Ovary (tissue), 9 donors: ENCODE measurements around the gene COG3. TPM values are rescaled to one million over a fixed set of nuclear protein-coding genes. Genes with fewer than 3 reads are reported as not detected.

Experiments
- DNase-seq, 5 donors: peaks; one replicate each; pipeline ENCODE4 v3.0.0-alpha.2; 2019 to 2020
- H3K27ac ChIP-seq, 2 donors: fragments of 200-600 bp; one replicate each; pipeline versions ENCODE4 v1.5.1 to v1.8.0; 2019 to 2022
- H3K27me3 ChIP-seq: fragments of 200-600 bp; one replicate; pipeline ENCODE4 v1.8.0; 2022
- H3K36me3 ChIP-seq: fragments of 200-600 bp; sonication (generic); one replicate; pipeline ENCODE4 v1.5.1; 2019
- H3K4me1 ChIP-seq: one replicate; pipeline ENCODE4 v1.8.1; 2013; ENCODE audit warnings: mild to moderate bottlenecking, moderate library complexity; ENCODE audit not compliant: insufficient read depth
- H3K4me3 ChIP-seq: fragments of 200-600 bp; sonication (generic); one replicate; pipeline ENCODE4 v1.5.1; 2017
- H3K9me3 ChIP-seq, 2 donors: fragments of 200-600 bp in 1 of 2; sonication (generic) in 1 of 2; one replicate each; pipeline versions ENCODE4 v1.5.1 to v1.8.1; 2013 to 2019; ENCODE audit warnings: mild to moderate bottlenecking in 1 of 2, moderate library complexity in 1 of 2
- EP300 ChIP-seq: sonication (generic); formaldehyde crosslinking; IDR thresholded peaks from one replicate; pipeline ENCODE4 v1.6.1; 2017; ENCODE audit warnings: antibody characterized with exemption
- POLR2A ChIP-seq: fragments of 450-650 bp; IDR thresholded peaks from one replicate; pipeline ENCODE4 v1.6.1; 2017; ENCODE audit warnings: antibody characterized with exemption, mild to moderate bottlenecking, moderate library complexity
- WGBS, 3 donors: extraction: QIAGEN DNeasy Blood & Tissue Kit in 1 of 3; methylation state at CpG; one replicate each; pipeline versions ENCODE4 v1.1.5 to v1.1.7; 2013 to 2017; 5-methylcytosine and 5-hydroxymethylcytosine counted together
- intact Hi-C, 4 donors: fragments of 100-400 bp; cut with DNase I; formaldehyde crosslinking; loops; one replicate each; pipeline versions ENCODE4 v1.11.0 to v1.15.1; 2022 to 2023
- polyA plus RNA-seq, 2 donors: library from polyadenylated mRNA; stranded (reverse); fragments of 200-250 nt in 1 of 2; fragments of 350-450 nt in 1 of 2; fragmentation: Illumina TruSeq in 1 of 2; extraction: RNeasy Lipid Tissue Mini Kit (QIAGEN cat#74804) in 1 of 2; gene quantifications; one replicate each; pipeline ENCODE4 v1.2.3, GENCODE V29; 2013 to 2014
- total RNA-seq, 7 donors: library from RNA; depleted of rRNA in 2 of 7; stranded (reverse); fragments of >200 nt in 2 of 7; fragmentation: NEBNext Ultra II Directional in 3 of 7; extraction: Animal tissue kit (Norgen Biotek cat#: 25700) in 3 of 7; gene quantifications; one replicate each; pipeline versions ENCODE4 v1.1.0 to v1.2.4, GENCODE V29; 2016 to 2023
- TF ChIP-seq, protein P1 (sequence below), 3 donors: fragments of 450-650 bp in 2 of 3; fragments of 200-600 bp in 1 of 3; IDR thresholded peaks; one replicate each; pipeline versions ENCODE4 v1.5.1 to v1.8.0; 2016 to 2022; ENCODE audit warnings: antibody characterized with exemption in 3 of 3, mild to moderate bottlenecking in 1 of 3
- donor health status: DM: no; HTN: no; CAD: no; lungs with moderate emphysema.
- donor health status: DM: no; HTN: no; CAD: no.
- donor health status: Bipolar disorder and iron deficiency.
- donor health status: DM: yes; HTN: yes; CAD: no.
- donor health status: DM: no; HTN: no; CAD: no.
- donor health status: DM: yes; HTN: yes; CAD: no.

The COG3 gene
- total and polyA plus RNA-seq, 9 donors, result 17.1 to 37.3 (median 26.9) TPM

DNA sequence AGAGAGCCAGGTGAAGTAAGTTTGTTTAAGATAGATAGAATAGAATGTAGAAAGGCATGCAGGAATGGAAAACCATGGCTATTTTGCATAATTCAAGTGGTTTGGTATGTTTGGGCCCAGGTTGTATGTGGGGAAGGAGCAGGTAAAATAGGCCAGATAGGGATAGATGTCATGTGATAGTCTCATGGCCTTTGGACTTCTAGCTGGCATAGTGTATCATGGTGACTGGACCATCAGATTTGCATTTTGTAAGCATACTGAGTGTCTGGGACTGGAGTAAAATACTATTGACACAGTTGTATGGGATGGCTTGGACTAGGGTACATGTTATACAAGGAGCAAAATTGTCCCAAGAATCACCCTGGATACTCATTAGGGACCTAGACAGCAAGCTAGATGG, 38.9 kb downstream of the COG3 start:
- intact Hi-C loops, result no loop called here
- H3K27me3 ChIP-seq, result no peaks in the 10 kb centered on the region
- no peak overlapping the region for H3K27ac ChIP-seq
- TF ChIP-seq EP300, result no peak
- TF ChIP-seq, protein P1, sequence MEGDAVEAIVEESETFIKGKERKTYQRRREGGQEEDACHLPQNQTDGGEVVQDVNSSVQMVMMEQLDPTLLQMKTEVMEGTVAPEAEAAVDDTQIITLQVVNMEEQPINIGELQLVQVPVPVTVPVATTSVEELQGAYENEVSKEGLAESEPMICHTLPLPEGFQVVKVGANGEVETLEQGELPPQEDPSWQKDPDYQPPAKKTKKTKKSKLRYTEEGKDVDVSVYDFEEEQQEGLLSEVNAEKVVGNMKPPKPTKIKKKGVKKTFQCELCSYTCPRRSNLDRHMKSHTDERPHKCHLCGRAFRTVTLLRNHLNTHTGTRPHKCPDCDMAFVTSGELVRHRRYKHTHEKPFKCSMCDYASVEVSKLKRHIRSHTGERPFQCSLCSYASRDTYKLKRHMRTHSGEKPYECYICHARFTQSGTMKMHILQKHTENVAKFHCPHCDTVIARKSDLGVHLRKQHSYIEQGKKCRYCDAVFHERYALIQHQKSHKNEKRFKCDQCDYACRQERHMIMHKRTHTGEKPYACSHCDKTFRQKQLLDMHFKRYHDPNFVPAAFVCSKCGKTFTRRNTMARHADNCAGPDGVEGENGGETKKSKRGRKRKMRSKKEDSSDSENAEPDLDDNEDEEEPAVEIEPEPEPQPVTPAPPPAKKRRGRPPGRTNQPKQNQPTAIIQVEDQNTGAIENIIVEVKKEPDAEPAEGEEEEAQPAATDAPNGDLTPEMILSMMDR (IDR thresholded peaks at IDR 0.05), result no peak
- no peak for TF ChIP-seq POLR2A
- no peak overlapping the region for H3K4me3 ChIP-seq
- H3K4me1 ChIP-seq, result no peaks in the 10 kb centered on the region
- DNase-seq, result no peak
- no peaks in the 10 kb centered on the region for H3K36me3 ChIP-seq
- H3K9me3 ChIP-seq, result no peaks in the 10 kb centered on the region

DNA sequence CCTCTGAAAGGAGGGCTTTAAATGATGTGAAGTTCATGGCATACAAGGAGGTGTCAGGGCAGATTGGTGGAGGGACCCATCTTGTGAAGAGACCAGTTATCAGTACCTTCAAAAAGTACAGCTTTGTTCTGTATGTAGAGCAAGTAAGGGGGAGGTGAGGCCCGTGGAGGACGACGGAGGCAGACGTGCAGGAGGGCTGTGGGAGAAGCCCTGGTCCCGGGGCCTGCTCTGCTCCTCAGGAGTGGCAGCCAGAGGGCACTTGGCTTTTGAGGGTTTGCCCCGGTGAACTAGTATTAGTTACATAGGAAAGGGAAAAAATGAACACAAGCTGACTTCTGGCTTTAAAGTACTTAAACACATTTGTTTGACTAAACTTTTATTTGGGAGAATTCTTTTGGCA, 42.1 kb downstream of the COG3 start:
- TF ChIP-seq EP300 (no peak), POLR2A (no peak)
- TF ChIP-seq, protein P1 (IDR thresholded peaks at IDR 0.05), result no peak
- no peaks in the 10 kb centered on the region for H3K9me3 ChIP-seq
- DNase-seq, result no peak
- intact Hi-C loops, result no loop called here
- 65 to 72% (median 68%) methylated on average over 6 of the region's 6 CpGs for WGBS, 3 donors
- H3K4me3 ChIP-seq, result no peak overlapping the region
- no peaks in the 10 kb centered on the region for H3K36me3 ChIP-seq
- H3K27me3 ChIP-seq, result no peaks in the 10 kb centered on the region
- no peak overlapping the region for H3K27ac ChIP-seq
- no peaks in the 10 kb centered on the region for H3K4me1 ChIP-seq

DNA sequence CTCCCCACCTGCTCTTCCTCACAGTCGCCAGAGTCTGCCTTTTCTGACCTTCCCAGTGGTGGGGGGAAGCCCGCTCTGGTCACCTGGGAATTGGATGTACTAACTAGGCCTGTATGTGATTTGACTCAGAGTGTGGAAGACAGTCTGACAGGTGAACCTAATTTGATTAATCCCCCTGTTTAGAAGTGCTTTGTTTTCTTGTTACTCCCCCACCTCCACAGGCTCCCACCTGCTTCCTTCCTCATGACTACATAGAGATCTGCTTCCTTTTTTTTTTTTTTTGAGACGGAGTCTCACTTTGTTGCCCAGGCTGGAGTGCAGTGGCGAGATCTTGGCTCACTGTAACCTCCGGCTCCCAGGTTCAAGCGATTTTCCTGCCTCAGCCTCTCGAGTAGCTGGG, 44.0 kb downstream of the COG3 start:
- Histone ChIP-seq H3K36me3 (no peaks in the 10 kb centered on the region), H3K9me3 (no peaks in the 10 kb centered on the region), H3K4me3 (no peak overlapping the region), H3K27ac (no peak overlapping the region), H3K4me1 (no peaks in the 10 kb centered on the region), H3K27me3 (no peaks in the 10 kb centered on the region)
- no peak for DNase-seq
- 84 to 91% (median 85%) methylated on average over 7 of the region's 7 CpGs for WGBS, 3 donors
- intact Hi-C loops, result no loop called here
- TF ChIP-seq, protein P1 (IDR thresholded peaks at IDR 0.05), result no peak
- TF ChIP-seq POLR2A (no peak), EP300 (no peak)

DNA sequence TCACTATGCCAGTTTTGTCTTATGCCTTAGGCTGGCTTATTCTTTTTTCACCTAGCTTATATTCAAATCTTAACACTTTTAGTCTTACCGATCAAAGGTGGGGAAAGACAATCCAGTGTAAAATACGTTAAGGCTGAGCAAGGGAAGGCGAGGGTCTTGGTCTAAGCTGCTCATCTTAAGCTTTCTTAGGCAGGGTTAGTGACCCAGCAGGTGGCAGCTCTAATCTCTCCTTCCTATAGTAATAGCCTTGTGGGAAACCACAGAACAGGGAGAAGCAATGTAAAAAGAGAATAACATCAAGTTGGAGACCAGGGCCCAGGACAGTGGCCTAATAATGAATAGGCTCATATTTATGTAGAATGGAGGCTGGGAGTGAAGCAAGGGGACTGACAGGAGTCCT, 45.9 kb downstream of the COG3 start:
- no peak for DNase-seq
- Histone ChIP-seq H3K4me3 (no peak overlapping the region), H3K27me3 (no peaks in the 10 kb centered on the region), H3K4me1 (no peaks in the 10 kb centered on the region), H3K9me3 (no peaks in the 10 kb centered on the region), H3K36me3 (no peaks in the 10 kb centered on the region), H3K27ac (no peak overlapping the region)
- TF ChIP-seq EP300 (no peak), POLR2A (no peak)
- TF ChIP-seq, protein P1 (IDR thresholded peaks at IDR 0.05), result no peak
- WGBS, 3 donors, result 88 to 92% (median 90%) methylated on average over 3 of the region's 3 CpGs
- intact Hi-C loops, result loop anchor here in 1 of 4 donors (10.0 kb wide), 1 partner anchor 136 kb away; no protein-coding TSS in a partner anchor
